GM19452 (cell line): ENCODE measurements around the gene SEPTIN7.
"Not testable (repeated sequence)": the region's sequence is repeated elsewhere in the genome, so short reads cannot be mapped to it uniquely, and the experiment has no call there.

Experiments
- ATAC-seq: cut with Tn5 transposase; IDR thresholded peaks from one replicate; pipeline ENCODE4 v1.9.1; 2021; ENCODE audit not compliant: unreplicated experiment

The SEPTIN7 gene

GRCh38 chr7:35800718-35801391, at the start of gene SEPTIN7:
Gene SEPTIN7, plus strand, starts transcription at chr7:35801057. Its CDS starts 153 bp downstream, at chr7:35801210.
- peak; percentile 88 for ATAC-seq

DNA sequence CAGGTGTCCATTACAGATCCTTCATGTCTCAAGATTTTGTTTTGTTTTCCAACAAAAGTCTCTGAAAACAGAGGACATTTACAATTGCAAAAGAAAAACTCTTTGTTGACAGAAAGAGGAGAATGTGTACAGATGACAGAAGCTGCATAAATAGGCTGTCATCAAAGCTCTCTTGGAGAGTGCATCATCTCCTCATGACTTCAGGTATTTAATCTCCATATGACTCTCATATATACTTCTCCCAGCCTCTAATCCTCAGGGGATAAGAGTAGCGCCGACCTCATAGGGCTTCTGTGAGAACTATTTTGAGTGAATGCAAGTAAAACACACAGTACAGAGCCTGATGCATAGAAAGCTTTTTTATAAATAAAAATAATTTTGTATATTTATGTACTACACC, 48.1 kb upstream of the SEPTIN7 start:
- ATAC-seq: no peak

GRCh38 chr7:35753761-35754603, 46.9 kb upstream of the SEPTIN7 start:
- no peak for ATAC-seq

DNA sequence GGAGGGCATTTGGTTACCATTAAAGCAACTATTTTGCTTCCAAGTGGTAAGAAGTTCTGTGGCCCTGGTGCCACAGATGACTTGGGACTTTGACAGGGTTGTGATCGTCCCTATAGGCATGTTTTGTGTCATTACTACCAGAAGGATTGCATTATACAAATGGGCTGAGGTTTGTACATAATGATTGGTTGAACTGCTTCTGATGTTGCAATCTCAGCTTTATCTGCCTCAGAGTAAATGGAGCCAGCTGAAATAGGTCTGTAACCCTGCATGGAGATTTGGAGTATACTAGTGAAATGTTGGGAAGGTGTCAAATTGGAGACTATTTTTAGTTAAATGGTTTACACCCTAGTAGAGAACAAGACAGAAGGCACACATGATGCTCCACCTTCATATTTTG, 46.1 kb upstream of the SEPTIN7 start:
- ATAC-seq: no peak

GRCh38 chr7:35755711-35756110, 45.1 kb upstream of the SEPTIN7 start:
- ATAC-seq: no peak

- ATAC-seq: not testable (repeated sequence)
These were observed 44.4 kb upstream of the SEPTIN7 start for GRCh38 chr7:35756453-35756852.

DNA sequence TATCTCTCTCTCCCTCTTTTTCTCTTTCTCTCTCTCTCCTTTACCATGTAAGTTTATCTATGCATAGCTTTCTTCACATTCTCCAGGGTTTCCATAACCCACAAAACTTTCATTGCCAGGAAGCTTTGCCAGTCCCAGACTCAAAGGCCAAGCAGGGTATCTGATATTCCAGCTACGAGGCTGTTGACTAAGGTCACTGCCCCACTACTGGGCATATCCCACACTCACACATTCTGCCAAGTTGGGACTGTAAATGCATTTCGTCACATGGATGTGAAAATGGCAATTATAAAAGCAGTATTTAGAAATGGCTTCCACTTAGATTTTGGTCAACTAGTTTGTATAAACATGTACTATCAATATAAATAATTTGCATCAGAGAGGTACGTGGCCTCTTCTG, 43.3 kb upstream of the SEPTIN7 start:
- no peak for ATAC-seq

- no peak for ATAC-seq
These were observed 42.4 kb upstream of the SEPTIN7 start for GRCh38 chr7:35758421-35758820.

DNA sequence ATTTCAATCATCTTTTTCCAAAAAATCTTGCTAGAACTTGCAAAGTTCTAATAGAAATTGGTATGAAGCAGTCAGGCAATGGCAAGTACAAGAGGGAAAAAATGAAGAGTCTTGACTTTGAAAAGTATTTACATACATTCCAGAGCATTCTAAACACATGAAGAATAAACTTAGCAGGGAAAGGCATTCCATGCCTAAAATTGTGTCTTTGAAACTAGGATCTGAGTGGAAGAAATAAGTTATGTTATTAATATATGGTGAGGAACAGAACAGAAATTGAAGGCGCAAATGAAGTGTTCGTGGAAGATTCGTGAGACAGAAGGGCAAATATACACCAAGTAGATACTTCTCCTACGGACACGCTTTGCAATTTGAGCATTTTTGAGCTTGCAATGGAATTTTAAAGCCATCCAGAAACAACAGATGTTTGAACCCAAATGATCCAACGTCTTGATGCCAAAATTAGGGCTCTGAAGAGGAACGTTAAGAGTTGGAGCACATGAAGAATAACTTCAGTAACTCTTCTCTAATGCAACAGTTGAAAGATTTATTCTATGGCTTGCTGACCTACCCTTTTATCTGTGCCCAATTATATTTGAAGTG, 40.6 kb upstream of the SEPTIN7 start:
- no peak for ATAC-seq

DNA sequence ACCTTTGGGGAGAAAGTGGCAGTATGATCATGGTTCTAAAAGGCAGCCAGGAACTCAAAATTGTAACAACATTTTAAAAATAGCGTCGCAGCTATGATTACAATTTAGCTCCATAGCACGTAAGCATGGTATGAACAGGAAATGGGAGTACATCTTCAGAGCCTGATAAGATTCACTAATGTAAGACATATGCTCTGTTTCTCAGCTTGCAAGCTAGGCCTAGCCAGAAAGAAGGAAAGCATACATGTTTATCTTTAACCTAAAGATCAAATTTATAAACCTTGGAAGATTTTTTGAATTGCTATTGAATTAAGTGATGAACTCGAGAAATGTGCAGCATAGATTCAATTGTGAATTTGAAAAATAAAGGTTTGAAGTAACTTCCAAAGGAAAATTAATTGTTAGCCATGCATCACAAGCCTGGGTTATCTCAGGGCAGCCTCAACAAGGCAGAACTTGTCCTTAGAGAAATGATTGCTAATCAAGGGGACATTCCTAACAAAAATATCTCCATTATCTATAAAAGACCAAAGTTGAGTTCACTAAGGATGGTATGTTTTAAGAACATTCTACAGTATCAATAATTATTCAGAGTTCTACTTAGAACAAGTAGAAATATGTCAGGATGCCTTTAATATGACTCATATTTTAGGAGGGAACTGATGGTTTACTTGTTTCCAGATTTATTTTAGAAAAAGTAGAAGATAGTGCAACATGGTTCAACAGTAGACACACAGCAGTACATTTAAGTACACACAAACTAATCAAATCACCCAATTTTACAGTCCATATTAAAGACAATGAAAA, 38.8 kb upstream of the SEPTIN7 start:
- no peak for ATAC-seq

- ATAC-seq: no peak
These were observed 38.1 kb upstream of the SEPTIN7 start for GRCh38 chr7:35762781-35763180.

- no peak for ATAC-seq
These were observed 32.5 kb upstream of the SEPTIN7 start for GRCh38 chr7:35768346-35768745.

GRCh38 chr7:35771776-35772175, 29.1 kb upstream of the SEPTIN7 start:
- ATAC-seq: no peak

- ATAC-seq: no peak
These were observed 26.9 kb upstream of the SEPTIN7 start for GRCh38 chr7:35773994-35774393.

DNA sequence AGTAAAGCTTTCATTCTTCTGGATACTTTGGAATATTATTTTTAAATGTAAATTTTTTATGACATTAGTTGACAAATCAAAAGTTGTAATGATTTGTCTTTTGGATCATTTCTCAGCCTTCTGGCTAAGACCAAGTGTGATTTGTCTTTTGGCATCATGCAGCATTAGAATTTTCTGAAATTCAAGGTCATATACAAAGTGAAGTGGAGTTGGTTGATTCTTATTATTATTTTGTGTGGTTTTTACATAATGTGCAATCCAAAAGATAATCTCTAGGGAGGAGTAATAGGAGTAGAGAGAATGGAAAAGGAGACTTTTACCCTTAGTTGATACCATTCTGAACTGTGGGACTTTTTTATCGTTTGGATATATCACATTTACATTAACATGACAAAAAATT, 24.2 kb upstream of the SEPTIN7 start:
- ATAC-seq: no peak

DNA sequence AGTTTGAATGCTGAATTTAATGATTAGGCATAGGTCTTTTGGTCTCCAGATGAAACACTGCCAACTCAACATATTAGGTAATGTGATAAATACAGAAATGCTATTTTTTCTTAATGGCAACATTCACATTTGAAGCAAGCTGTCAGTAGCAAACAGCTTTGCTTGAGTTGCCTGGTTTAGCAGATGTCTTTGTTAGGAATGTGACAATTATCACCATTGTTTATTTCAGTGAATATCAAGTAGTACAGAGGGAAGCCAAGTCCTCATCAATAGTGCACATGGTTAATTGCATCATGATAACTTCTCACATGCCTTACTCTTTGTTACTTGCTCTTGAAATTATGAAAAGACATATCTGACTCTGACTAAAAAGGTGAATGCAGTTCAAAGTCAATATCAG, 23.7 kb upstream of the SEPTIN7 start:
- ATAC-seq: no peak

GRCh38 chr7:35780070-35780469, 20.8 kb upstream of the SEPTIN7 start:
- ATAC-seq: no peak

- ATAC-seq: no peak
These were observed 19.6 kb upstream of the SEPTIN7 start for GRCh38 chr7:35781200-35781701.

GRCh38 chr7:35781767-35782515, 18.9 kb upstream of the SEPTIN7 start:
- no peak for ATAC-seq

- ATAC-seq: no peak
These were observed 16.5 kb upstream of the SEPTIN7 start for GRCh38 chr7:35784332-35784731.
